CD4-positive, alpha-beta T cell (primary cell): Measurements from ENCODE around the gene TPBGL. TPM values are rescaled to one million over a fixed set of nuclear protein-coding genes. Genes with fewer than 3 reads are reported as not detected.

Source experiments
- ATAC-seq: fragments of 200-7000 bp; cut with Tn5 transposase; one replicate; pipeline ENCODE4 v1.10.0; 2022; ENCODE audit warnings: mild to moderate bottlenecking; ENCODE audit not compliant: poor library complexity
- CTCF ChIA-PET: fragments of 350-600 bp; sonication (Branson Sonifier 250); formaldehyde crosslinking; loops from one replicate; lab custom pipeline; 2021; ENCODE audit warnings: antibody characterized with exemption, inconsistent platforms; lab: Charles Lee
- POLR2A ChIA-PET: fragments of 350-600 bp; sonication (Branson Sonifier 250); formaldehyde crosslinking; loops from one replicate; lab custom pipeline; 2021; ENCODE audit warnings: antibody characterized with exemption, inconsistent platforms; lab: Charles Lee
- DNase-seq, 14 experiments: peaks; one replicate each; pipeline ENCODE4 v3.0.0-alpha.2; 2013 to 2020; ENCODE audit warnings: mixed read lengths in 2 of 14
- H3K27ac ChIP-seq, 2 donors: one replicate each; pipeline versions ENCODE4 v1.5.1 to v1.7.0; 2013; ENCODE audit warnings: low read length in 2 of 2, low read depth in 1 of 2, mild to moderate bottlenecking in 1 of 2
- H3K27me3 ChIP-seq, 2 experiments: 1 replicate in 1 of 2; 2 replicates in 1 of 2; pipeline versions ENCODE4 v1.6.1 to v1.7.0; 2013; ENCODE audit warnings: low read length in 2 of 2, control low read depth in 1 of 2, mild to moderate bottlenecking in 1 of 2, moderate library complexity in 1 of 2; ENCODE audit not compliant: insufficient read depth in 2 of 2, control insufficient read depth in 1 of 2
- H3K36me3 ChIP-seq: one replicate; pipeline ENCODE4 v1.6.1; 2013; ENCODE audit warnings: low read length, control low read depth; ENCODE audit not compliant: insufficient read depth
- H3K4me1 ChIP-seq: one replicate; pipeline ENCODE4 v1.6.1; 2013; ENCODE audit warnings: low read length, control low read depth; ENCODE audit not compliant: insufficient read depth
- H3K4me3 ChIP-seq: one replicate; pipeline ENCODE4 v1.5.1; 2013; ENCODE audit warnings: mild to moderate bottlenecking, low read length, moderate library complexity
- H3K9me3 ChIP-seq, 2 experiments: 1 replicate in 1 of 2; 2 replicates in 1 of 2; pipeline versions ENCODE4 v1.6.1 to v1.7.0; 2013; ENCODE audit warnings: low read length in 2 of 2, mild to moderate bottlenecking in 2 of 2, control low read depth in 1 of 2, moderate library complexity in 1 of 2; ENCODE audit not compliant: control insufficient read depth in 1 of 2, insufficient read depth in 1 of 2
- H3K27ac Mint-ChIP-seq: one replicate; pipeline ENCODE4 v1.8.0; 2020; ENCODE audit warnings: mixed read lengths
- H3K27me3 Mint-ChIP-seq: one replicate; pipeline ENCODE4 v1.8.0; 2021; ENCODE audit warnings: mixed read lengths
- H3K36me3 Mint-ChIP-seq: one replicate; pipeline ENCODE4 v1.8.0; 2021; ENCODE audit warnings: low read depth, mixed read lengths
- H3K4me1 Mint-ChIP-seq: one replicate; pipeline ENCODE4 v1.8.0; 2021; ENCODE audit warnings: low read depth, mixed read lengths
- H3K4me3 Mint-ChIP-seq: one replicate; pipeline ENCODE4 v1.8.0; 2020; ENCODE audit warnings: mild to moderate bottlenecking, mixed read lengths
- H3K9me3 Mint-ChIP-seq: one replicate; pipeline ENCODE4 v1.8.0; 2020; ENCODE audit warnings: mixed read lengths
- CTCF ChIP-seq: fragments of 200-600 bp; IDR thresholded peaks from one replicate; pipeline ENCODE4 v1.8.0; 2022; ENCODE audit warnings: antibody characterized with exemption, mild to moderate bottlenecking
- intact Hi-C, 2 experiments: fragments of 100-400 bp; cut with DNase I in 1 of 2; cut with micrococcal nuclease in 1 of 2; formaldehyde crosslinking; loops; one replicate each; pipeline versions ENCODE4 v1.15.1 to v1.9.0; 2023 to 2025; cut with DNase I, micrococcal nuclease
- total RNA-seq, 174 experiments: library from RNA in 2 of 174; stranded (reverse) in 2 of 174; gene quantifications; one replicate each; pipeline ENCODE4 v1.2.3 and lab custom pipeline; 2021 to 2026

Gene TPBGL
- total RNA-seq, 2 experiments from 2014 or later, result 0.78 to 0.80 TPM

DNA sequence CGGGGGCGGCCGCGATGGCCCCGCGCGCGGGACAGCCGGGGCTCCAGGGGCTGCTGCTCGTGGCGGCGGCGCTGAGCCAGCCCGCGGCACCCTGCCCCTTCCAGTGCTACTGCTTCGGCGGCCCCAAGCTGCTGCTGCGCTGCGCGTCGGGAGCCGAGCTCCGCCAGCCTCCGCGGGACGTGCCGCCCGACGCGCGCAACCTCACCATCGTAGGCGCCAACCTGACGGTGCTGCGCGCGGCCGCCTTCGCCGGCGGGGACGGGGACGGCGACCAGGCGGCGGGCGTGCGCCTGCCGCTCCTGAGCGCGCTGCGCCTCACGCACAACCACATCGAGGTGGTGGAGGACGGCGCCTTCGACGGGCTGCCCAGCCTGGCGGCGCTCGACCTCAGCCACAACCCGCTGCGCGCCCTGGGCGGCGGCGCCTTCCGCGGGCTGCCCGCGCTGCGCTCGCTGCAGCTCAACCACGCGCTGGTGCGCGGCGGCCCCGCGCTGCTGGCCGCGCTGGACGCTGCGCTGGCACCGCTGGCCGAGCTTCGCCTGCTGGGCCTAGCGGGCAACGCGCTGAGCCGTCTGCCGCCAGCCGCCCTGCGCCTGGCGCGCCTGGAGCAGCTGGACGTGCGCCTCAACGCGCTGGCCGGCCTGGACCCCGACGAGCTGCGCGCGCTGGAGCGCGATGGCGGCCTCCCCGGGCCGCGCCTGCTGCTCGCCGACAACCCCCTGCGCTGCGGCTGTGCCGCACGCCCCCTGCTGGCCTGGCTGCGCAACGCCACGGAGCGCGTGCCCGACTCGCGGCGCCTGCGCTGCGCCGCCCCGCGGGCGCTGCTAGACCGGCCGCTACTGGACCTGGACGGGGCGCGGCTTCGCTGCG is 697 bp downstream of the TPBGL start:
- H3K9me3 Mint-ChIP-seq, result no peaks in the 10 kb centered on the region
- ATAC-seq (peak; percentile 88), DNase-seq (peak; percentile 64 to 93 (median 85))
- no peak overlapping the region for H3K27ac Mint-ChIP-seq
- Histone ChIP-seq H3K27me3 (peaks cover 33% of the 10 kb centered on the region in 2 experiments), H3K4me1 (peaks cover 15% of the 10 kb centered on the region), H3K9me3 (peaks cover 0 to 3% of the 10 kb centered on the region in 2 experiments), H3K4me3 (peak overlapping the region; percentile 30), H3K27ac (no peak overlapping the region), H3K36me3 (no peaks in the 10 kb centered on the region)
- H3K27me3 Mint-ChIP-seq, result peaks cover 63% of the 10 kb centered on the region
- CTCF ChIA-PET, result interaction anchor here (0.6 to 3.6 kb wide), 18 partner anchors 8 to 496 kb away, joined by 3 to 60 read pairs (median 4); partner anchors contain the start of genes SPCS2 and XRRA1
- no peaks in the 10 kb centered on the region for H3K36me3 Mint-ChIP-seq
- POLR2A ChIA-PET, result interaction anchor here (0.6 to 2.5 kb wide), 15 partner anchors 9 to 252 kb away, joined by 3 to 19 read pairs (median 3); partner anchors contain the start of gene NEU3
- H3K4me3 Mint-ChIP-seq, result peak overlapping the region; percentile 82
- peaks cover 5% of the 10 kb centered on the region for H3K4me1 Mint-ChIP-seq
- intact Hi-C loops, result no loop called here
- TF ChIP-seq CTCF, result peak; percentile 40

DNA sequence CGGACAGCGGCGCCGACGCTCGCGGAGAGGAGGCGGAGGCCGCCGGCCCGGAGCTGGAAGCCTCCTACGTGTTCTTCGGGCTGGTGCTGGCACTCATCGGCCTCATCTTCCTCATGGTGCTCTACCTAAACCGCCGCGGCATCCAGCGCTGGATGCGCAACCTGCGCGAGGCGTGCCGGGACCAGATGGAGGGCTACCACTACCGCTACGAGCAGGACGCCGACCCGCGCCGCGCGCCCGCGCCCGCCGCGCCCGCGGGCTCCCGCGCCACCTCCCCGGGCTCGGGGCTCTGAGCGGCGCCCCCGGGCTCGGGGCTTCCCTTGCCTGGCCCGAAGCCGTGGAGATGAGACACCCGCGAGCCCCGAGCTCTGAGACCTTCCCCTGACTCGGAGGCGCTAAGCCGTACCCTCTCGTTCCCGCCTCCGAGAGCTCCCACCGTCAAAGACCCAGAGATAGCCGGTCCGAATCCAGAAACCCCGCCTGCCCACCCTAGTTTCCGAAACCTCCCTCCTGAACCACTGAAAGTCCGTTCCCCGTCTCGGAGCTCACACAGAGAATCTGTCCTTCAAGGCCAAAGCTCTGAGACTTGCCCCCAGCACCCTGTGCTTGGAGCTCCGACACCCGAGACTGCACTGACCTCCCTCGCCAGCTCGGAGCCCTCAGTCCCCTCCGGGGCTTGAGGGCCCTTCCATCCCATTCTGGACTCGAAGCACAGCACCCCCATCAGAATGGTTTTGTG is 1.5 kb downstream of the TPBGL start:
- peaks cover 59% of the 10 kb centered on the region for H3K27me3 Mint-ChIP-seq
- peak overlapping the region; percentile 42 for H3K27ac Mint-ChIP-seq
- POLR2A ChIA-PET, result interaction anchor here (0.6 to 2.5 kb wide), 14 partner anchors 8 to 253 kb away, joined by 3 to 19 read pairs (median 3); partner anchors contain the start of gene NEU3
- H3K27me3 ChIP-seq, result peaks cover 30 to 33% of the 10 kb centered on the region in 2 experiments
- H3K9me3 Mint-ChIP-seq, result no peaks in the 10 kb centered on the region
- no peaks in the 10 kb centered on the region for H3K36me3 ChIP-seq
- H3K4me1 ChIP-seq, result peaks cover 15% of the 10 kb centered on the region
- peaks cover 5% of the 10 kb centered on the region for H3K4me1 Mint-ChIP-seq
- H3K27ac ChIP-seq, result no peak overlapping the region
- ATAC-seq (peak; percentile 23), DNase-seq (peak in 1 of 14 experiments; percentile 26)
- peak overlapping the region; percentile 84 for H3K4me3 Mint-ChIP-seq
- peak overlapping the region; percentile 30 for H3K4me3 ChIP-seq
- intact Hi-C loops, result no loop called here
- TF ChIP-seq CTCF, result peak; percentile 2
- H3K36me3 Mint-ChIP-seq, result no peaks in the 10 kb centered on the region
- CTCF ChIA-PET, result interaction anchor here (0.7 to 3.6 kb wide), 15 partner anchors 8 to 497 kb away, joined by 3 to 60 read pairs (median 5); no protein-coding TSS in a partner anchor
- peaks cover 0 to 3% of the 10 kb centered on the region in 2 experiments for H3K9me3 ChIP-seq
